ENCODE results near the gene MRPS35. TPM values are rescaled to one million over a fixed set of nuclear protein-coding genes. Genes with fewer than 3 reads are reported as not detected.

MRPS35 gene
- total RNA-seq, 1 donor from 2014 or later = 41.1 TPM

DNA sequence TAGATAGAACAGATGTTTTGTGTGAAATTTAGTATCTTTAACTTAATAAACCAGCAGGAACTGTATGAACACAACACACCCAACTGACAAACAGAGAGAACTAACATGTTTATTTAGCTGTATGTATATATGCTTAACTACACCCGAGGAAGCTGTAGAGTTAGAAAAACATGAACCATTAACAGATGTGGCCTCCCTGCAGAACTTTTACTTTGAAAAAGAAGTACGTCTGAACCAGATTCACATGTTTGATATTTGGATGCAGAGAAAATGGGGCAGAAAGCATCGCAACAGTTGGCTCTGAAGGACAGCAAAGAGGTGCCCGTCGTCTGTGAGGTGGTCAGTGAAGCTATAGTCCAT is 14.4 kb upstream of the MRPS35 start, which contains the start of gene REP15:
TSS of gene REP15 (plus strand) at position 155 of the 360 bp plus-strand sequence. CDS start at position 271, 116 bp downstream.
- H3K36me3 Mint-ChIP-seq = peaks cover 25% of the 10 kb centered on the region

DNA sequence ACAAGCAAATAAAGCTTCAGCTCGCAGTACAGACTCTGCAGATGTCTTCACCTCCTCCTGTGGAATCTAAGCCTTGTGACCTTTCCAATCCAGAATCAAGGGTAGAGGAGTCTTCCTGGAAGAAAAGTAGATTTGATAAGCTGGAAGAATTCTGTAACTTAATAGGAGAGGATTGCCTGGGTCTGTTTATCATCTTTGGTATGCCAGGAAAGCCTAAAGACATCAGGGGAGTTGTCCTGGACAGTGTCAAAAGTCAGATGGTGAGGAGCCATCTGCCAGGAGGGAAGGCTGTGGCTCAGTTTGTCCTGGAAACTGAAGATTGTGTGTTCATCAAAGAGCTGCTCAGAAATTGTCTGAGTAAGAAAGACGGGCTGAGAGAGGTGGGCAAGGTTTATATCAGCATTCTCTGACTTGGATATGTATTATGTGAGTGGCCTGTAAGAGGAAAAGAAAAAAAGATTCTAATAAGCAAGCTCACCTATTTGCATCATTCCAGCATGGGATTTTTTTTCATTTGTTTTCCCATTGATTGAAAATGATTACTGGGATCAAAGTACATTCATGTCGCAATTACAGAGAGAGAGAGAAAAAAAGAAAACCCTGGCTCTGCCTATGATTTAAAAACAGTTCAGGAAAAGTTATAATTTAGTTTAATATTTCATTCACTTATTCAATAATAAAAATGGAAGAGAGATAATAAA is 13.6 kb upstream of the MRPS35 start:
- Mint-ChIP-seq H3K4me1 (ENCODE audit: unreplicated experiment) (no peaks in the 10 kb centered on the region), H3K4me3 (no peak overlapping the region), H3K36me3 (peaks cover 19% of the 10 kb centered on the region), H3K27me3 (no peaks in the 10 kb centered on the region), H3K27ac (peak overlapping the region; percentile 9), H3K9me3 (no peaks in the 10 kb centered on the region)
- TF ChIP-seq, protein P1, sequence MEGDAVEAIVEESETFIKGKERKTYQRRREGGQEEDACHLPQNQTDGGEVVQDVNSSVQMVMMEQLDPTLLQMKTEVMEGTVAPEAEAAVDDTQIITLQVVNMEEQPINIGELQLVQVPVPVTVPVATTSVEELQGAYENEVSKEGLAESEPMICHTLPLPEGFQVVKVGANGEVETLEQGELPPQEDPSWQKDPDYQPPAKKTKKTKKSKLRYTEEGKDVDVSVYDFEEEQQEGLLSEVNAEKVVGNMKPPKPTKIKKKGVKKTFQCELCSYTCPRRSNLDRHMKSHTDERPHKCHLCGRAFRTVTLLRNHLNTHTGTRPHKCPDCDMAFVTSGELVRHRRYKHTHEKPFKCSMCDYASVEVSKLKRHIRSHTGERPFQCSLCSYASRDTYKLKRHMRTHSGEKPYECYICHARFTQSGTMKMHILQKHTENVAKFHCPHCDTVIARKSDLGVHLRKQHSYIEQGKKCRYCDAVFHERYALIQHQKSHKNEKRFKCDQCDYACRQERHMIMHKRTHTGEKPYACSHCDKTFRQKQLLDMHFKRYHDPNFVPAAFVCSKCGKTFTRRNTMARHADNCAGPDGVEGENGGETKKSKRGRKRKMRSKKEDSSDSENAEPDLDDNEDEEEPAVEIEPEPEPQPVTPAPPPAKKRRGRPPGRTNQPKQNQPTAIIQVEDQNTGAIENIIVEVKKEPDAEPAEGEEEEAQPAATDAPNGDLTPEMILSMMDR (conservative IDR thresholded peaks at IDR 0.05) = no peak
- DNase-seq (ENCODE audit: extremely low spot score, unreplicated experiment) = no peak

More for the DNA sequence above, 14.4 kb upstream of the MRPS35 start, which contains the start of gene REP15:
- peak within 1 kb of the TSS; percentile 13 for H3K27ac Mint-ChIP-seq
- DNase-seq (ENCODE audit: extremely low spot score, unreplicated experiment) = no peak
- H3K9me3 Mint-ChIP-seq = no peaks in the 10 kb centered on the region
- TF ChIP-seq, protein P1 (conservative IDR thresholded peaks at IDR 0.05) = no peak
- H3K4me1 Mint-ChIP-seq (ENCODE audit: unreplicated experiment) = no peaks in the 10 kb centered on the region
- no peak within 1 kb of the TSS for H3K4me3 Mint-ChIP-seq
- H3K27me3 Mint-ChIP-seq = no peaks in the 10 kb centered on the region

DNA sequence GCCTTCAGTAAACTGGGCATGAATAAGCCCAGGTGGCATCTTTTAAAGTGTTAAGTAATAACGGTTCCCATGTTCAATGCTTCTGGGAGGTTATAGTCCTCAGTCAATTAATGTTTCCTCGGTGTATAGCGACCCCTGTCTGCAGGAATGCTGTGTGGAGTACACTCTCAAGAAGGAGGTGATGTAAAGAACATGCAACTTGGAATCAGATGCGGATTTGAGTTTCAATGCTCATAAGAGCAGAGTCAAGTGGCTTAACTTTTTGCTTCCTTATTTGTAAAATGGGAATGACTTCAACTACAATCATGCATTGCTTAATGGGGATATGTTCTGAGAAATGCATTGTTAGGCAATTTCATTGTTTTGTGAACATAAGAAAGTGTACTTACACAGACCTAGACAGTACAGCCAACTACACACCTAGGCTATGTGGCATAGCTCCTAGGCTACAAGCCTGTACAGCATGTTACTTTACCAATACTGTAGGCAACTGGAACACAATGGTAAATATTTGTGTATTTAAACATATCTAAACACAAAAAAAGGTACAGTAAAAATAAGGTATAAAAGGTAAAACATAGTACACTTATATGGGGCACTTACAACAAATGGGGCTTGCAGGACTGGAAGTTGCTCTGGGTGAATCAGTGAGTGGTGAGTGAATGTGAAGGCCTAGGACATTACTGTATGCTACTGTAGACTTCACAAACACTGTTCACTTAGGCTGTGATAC is 6.7 kb upstream of the MRPS35 start:
- Mint-ChIP-seq H3K4me3 (no peak overlapping the region), H3K4me1 (ENCODE audit: unreplicated experiment) (no peaks in the 10 kb centered on the region), H3K27ac (no peak overlapping the region), H3K36me3 (peaks cover 4% of the 10 kb centered on the region), H3K9me3 (no peaks in the 10 kb centered on the region), H3K27me3 (peaks cover 7% of the 10 kb centered on the region)
- no peak for DNase-seq (ENCODE audit: extremely low spot score, unreplicated experiment)
- TF ChIP-seq, protein P1 (conservative IDR thresholded peaks at IDR 0.05) = peak; percentile 89

- TF ChIP-seq, protein P1 (conservative IDR thresholded peaks at IDR 0.05) = no peak
- Mint-ChIP-seq H3K4me3 (no peak overlapping the region), H3K9me3 (no peaks in the 10 kb centered on the region), H3K4me1 (ENCODE audit: unreplicated experiment) (peaks cover 3% of the 10 kb centered on the region), H3K36me3 (no peaks in the 10 kb centered on the region), H3K27ac (no peak overlapping the region), H3K27me3 (peaks cover 7% of the 10 kb centered on the region)
- DNase-seq (ENCODE audit: extremely low spot score, unreplicated experiment) = no peak
Observed at GRCh38 chr12:27705263-27705662, 5.4 kb upstream of the MRPS35 start.

GRCh38 chr12:27707216-27707615 is 3.4 kb upstream of the MRPS35 start:
- no peak for DNase-seq (ENCODE audit: extremely low spot score, unreplicated experiment)
- TF ChIP-seq, protein P1 (conservative IDR thresholded peaks at IDR 0.05) = no peak
- H3K36me3 Mint-ChIP-seq = peaks cover 12% of the 10 kb centered on the region
- H3K4me3 Mint-ChIP-seq = no peak overlapping the region
- H3K9me3 Mint-ChIP-seq = no peaks in the 10 kb centered on the region
- peaks cover 9% of the 10 kb centered on the region for H3K4me1 Mint-ChIP-seq (ENCODE audit: unreplicated experiment)
- no peak overlapping the region for H3K27ac Mint-ChIP-seq
- peaks cover 7% of the 10 kb centered on the region for H3K27me3 Mint-ChIP-seq

Measured in type B pancreatic cell (in vitro differentiated cells).